Measurements from ENCODE around the gene PRG2. TPM values are rescaled to one million over a fixed set of nuclear protein-coding genes. Genes with fewer than 3 reads are reported as not detected.
A peak's percentile ranks its signal among the peaks of the same experiment; 100 is the strongest.

PRG2 gene
- polyA plus RNA-seq, 3 donors = 0.98 to 1.8 (median 1.7) TPM

GRCh38 chr11:57358543-57358961 is 31.9 kb downstream of the PRG2 start:
- no peak for DNase-seq (ENCODE audit: extremely low read depth in 1 of 11, low read depth in 9 of 11, low spot score in 4 of 11)

DNA sequence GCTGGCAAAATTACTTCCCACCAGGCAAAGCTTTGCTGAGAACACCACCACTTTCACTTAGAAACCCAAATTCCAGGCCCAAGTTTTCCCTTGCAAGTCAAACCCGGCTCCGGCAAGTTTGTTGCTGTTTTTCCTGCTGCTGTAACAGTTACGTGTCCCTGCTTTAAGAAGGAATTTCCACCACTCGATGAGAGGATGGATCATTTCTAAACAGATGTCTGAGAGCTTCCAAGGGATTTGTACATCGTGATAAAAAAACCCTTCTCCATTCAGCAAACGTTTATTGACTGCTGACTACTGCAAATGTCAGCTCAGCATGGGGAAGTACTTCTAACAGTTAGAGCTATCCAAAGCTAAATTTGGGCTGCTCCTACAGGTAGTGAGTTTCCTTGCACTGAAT is 32.6 kb downstream of the PRG2 start:
- no peak for DNase-seq (ENCODE audit: extremely low read depth in 1 of 11, low read depth in 9 of 11, low spot score in 4 of 11)

GRCh38 chr11:57357310-57357709 is 33.1 kb downstream of the PRG2 start:
- DNase-seq (ENCODE audit: extremely low read depth in 1 of 11, low read depth in 9 of 11, low spot score in 4 of 11) = no peak

GRCh38 chr11:57356268-57356667 is 34.2 kb downstream of the PRG2 start:
- no peak for DNase-seq (ENCODE audit: extremely low read depth in 1 of 11, low read depth in 9 of 11, low spot score in 4 of 11)

GRCh38 chr11:57354699-57355098 is 35.8 kb downstream of the PRG2 start:
- no peak for DNase-seq (ENCODE audit: extremely low read depth in 1 of 11, low read depth in 9 of 11, low spot score in 4 of 11)

- no peak for DNase-seq (ENCODE audit: extremely low read depth in 1 of 11, low read depth in 9 of 11, low spot score in 4 of 11)
Observed at GRCh38 chr11:57353852-57354251, 36.6 kb downstream of the PRG2 start.

GRCh38 chr11:57353446-57353845 is 37.0 kb downstream of the PRG2 start:
- DNase-seq (ENCODE audit: extremely low read depth in 1 of 11, low read depth in 9 of 11, low spot score in 4 of 11) = no peak

DNA sequence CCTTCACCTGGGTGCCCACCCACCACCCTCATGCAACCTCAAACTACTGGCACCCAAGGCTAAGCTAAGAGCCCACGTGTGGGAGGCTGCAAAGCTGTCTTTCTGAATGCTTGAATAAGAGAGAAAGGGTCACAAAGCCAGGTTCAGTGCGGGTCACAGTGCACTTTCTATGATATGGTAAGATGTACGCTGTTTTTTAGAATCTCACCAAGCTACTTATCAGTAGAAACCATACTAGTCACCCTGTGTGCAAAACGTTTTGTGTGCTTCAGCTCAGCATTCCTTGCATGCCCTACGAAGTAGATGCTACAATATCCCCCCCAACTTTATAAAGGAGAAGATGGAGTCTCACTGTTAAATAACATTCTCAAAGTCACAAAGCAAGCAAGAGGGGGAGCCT is 37.4 kb downstream of the PRG2 start:
- no peak for DNase-seq (ENCODE audit: extremely low read depth in 1 of 11, low read depth in 9 of 11, low spot score in 4 of 11)

GRCh38 chr11:57349491-57350274 is 40.8 kb downstream of the PRG2 start:
- DNase-seq (ENCODE audit: extremely low read depth in 1 of 11, low read depth in 9 of 11, low spot score in 4 of 11) = peak in 4 of 11 donors; percentile 45 to 53 (median 46)

DNA sequence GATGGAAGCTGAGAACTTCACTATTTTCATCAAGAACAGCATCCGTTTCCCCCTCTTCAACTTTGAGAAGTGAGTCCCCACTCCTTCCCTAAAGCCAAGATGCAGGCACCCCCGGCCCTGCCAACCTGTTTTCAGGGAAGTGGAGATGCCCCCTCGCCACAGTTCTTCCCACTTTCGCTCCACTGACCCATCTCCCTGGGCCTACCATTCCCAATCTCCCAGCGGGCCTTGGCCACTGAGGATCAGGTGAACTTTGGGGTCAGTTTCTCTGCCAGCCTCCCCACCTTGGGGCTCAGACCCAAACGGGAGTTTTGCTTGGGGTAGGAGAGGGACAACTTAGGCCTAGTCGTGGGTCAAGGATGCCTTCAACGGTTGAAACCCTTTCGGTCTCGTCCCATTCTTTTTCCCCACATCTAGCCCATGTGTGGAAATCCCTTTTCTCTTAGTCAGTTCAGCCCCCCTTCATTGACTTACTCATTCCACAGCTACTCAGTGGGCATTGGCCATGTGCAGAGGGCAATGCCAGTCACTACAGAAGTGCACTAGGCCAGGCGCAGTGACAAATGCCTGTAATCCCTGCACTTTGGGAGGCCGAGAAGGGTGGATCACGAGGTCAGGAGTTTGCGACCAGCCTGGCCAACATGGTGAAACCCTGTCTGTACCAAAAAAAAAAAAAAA is 41.7 kb downstream of the PRG2 start:
- DNase-seq (ENCODE audit: extremely low read depth in 1 of 11, low read depth in 9 of 11, low spot score in 4 of 11) = no peak

DNA sequence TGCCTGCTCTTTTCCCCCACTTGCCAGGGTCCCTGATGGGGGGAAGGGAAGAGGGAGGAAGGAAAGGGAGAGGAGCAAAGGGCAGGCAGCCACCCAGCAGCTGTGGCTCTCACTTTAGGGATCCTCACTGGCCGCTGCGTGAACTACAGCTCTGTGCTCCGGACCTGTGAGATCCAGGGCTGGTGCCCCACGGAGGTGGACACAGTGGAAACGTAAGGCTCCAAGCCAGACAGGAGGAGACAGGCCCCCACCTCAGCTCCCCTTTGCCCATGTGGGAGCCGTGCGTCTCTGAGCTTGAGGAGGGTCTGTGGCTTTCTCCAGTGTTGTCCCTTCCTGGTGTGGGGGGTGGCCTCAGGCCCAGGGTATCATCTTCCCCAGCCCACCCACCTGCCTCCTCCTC is 42.4 kb downstream of the PRG2 start:
- no peak for DNase-seq (ENCODE audit: extremely low read depth in 1 of 11, low read depth in 9 of 11, low spot score in 4 of 11)

DNA sequence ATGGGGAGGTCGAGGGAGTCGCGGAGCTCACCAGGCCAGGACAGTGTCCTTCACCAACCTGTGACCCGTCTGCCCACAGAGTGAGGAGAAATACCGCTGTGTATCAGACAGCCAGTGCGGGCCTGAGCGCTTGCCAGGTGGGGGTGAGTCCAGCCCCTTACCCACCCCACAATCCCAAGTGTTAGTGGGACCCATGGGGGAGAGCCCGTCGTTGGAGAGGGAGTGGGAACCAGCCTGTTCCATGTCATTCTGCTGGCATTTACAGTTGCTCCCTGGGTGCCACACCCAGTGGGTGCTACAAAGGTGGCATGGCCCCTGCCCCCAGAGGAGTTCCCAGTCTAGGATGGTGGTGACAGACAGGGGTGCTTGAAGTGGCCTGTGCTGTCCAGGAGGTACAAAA is 43.1 kb downstream of the PRG2 start:
- DNase-seq (ENCODE audit: extremely low read depth in 1 of 11, low read depth in 9 of 11, low spot score in 4 of 11) = no peak

GRCh38 chr11:57345555-57346211 is 44.8 kb downstream of the PRG2 start:
- DNase-seq (ENCODE audit: extremely low read depth in 1 of 11, low read depth in 9 of 11, low spot score in 4 of 11) = peak in 2 of 11 donors; percentile 51 to 60

GRCh38 chr11:57344826-57345225 is 45.6 kb downstream of the PRG2 start:
- no peak for DNase-seq (ENCODE audit: extremely low read depth in 1 of 11, low read depth in 9 of 11, low spot score in 4 of 11)

- DNase-seq (ENCODE audit: extremely low read depth in 1 of 11, low read depth in 9 of 11, low spot score in 4 of 11) = no peak
Observed at GRCh38 chr11:57343825-57344224, 46.6 kb downstream of the PRG2 start.

DNA sequence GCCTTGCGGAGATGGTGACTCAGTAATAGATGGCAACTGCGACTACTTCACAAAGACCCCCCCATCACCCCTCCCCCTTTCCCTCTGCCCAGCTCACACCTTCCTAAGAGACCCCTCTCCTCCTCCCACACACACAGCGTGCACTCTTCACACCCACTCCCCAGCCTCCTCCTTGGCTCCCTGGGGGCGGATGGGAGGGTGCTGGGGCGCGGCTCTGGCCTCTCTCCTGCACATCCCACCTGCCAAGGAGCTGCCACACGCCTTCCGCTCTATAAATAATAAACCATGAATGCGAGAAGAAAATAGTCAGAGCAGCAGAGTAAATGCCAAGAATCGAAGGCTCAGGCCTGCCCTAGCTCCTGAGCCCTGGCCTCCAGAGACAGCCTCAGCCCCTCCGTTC is 47.7 kb downstream of the PRG2 start:
- DNase-seq (ENCODE audit: extremely low read depth in 1 of 11, low read depth in 9 of 11, low spot score in 4 of 11) = no peak

- no peak for DNase-seq (ENCODE audit: extremely low read depth in 1 of 11, low read depth in 9 of 11, low spot score in 4 of 11)
Observed at GRCh38 chr11:57341250-57341808, 49.1 kb downstream of the PRG2 start.

DNA sequence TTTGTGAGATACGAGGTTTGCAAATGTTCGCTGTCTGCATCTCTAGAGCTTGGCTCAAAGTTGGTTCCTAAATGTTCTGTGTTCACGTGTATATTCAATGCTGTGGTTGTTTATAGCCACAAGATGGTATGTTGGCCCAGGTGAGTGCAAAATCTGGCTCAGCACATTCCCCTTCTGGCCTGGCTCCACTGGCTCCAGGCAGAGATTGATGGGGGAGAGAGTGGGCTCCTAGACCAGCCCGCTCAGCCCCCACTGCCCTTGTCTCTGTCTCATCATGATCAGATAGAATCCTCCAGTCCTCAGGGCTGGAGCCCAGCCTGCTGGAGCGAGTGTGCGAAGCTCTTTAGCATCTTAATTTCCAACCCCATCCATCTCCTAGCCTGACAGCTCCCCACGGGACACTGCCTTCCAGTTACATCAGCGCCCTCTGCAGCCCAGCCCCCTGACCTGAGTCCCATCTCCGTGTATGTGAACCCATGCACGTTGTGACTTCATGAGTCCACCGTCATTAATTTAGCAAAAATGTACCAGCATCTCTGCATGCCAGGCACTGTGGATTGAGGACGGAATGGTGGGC is 50.3 kb downstream of the PRG2 start:
- DNase-seq (ENCODE audit: extremely low read depth in 1 of 11, low read depth in 9 of 11, low spot score in 4 of 11) = peak in 6 of 11 donors; percentile 61 to 71 (median 67)

- no peak for DNase-seq (ENCODE audit: extremely low read depth in 1 of 11, low read depth in 9 of 11, low spot score in 4 of 11)
Observed at GRCh38 chr11:57339328-57339727, 51.1 kb downstream of the PRG2 start.
